A673 (cell line): ENCODE data around the gene COMMD8. TPM values are rescaled to one million over a fixed set of nuclear protein-coding genes. Genes with fewer than 3 reads are reported as not detected.

Experiments used
- BruUV-seq: library from RNA; stranded (reverse); fragments of 400-500 nt; replicated peaks from 2 replicates; lab custom pipeline; 2021; lab: Mats Ljungman, UMichigan
- CTCF ChIA-PET: fragments of 300-600 bp; sonication (Branson Sonifier 250); formaldehyde crosslinking; loops from one replicate; lab custom pipeline; 2022; ENCODE audit warnings: antibody characterized with exemption; lab: Charles Lee
- POLR2A ChIA-PET: fragments of 300-600 bp; sonication (Branson Sonifier 250); formaldehyde crosslinking; loops from one replicate; lab custom pipeline; 2022; ENCODE audit warnings: antibody characterized with exemption; ENCODE audit not compliant: low non-redundant PET; lab: Charles Lee
- DNase-seq: peaks from one replicate; pipeline ENCODE4 v3.0.0-alpha.2; 2015; ENCODE audit warnings: low spot score
- H3K27ac ChIP-seq: fragments of 200-600 bp; sonication (generic); 2 replicates; pipeline ENCODE4 v1.5.1; 2016; ENCODE audit warnings: mixed run types, low read depth, mild to moderate bottlenecking, mixed read lengths, antibody characterized with exemption, low read length; ENCODE audit not compliant: poor library complexity, severe bottlenecking
- H3K27me3 ChIP-seq: fragments of 200-600 bp; sonication (generic); replicated peaks from 2 replicates; pipeline ENCODE4 v1.6.1; 2017; ENCODE audit warnings: mixed run types, low read depth, mild to moderate bottlenecking, mixed read lengths, antibody characterized with exemption, low read length; ENCODE audit not compliant: insufficient read depth, poor library complexity
- H3K36me3 ChIP-seq: fragments of 200-600 bp; sonication (generic); 2 replicates; pipeline ENCODE4 v1.6.1; 2016; ENCODE audit warnings: mixed run types, mild to moderate bottlenecking, mixed read lengths, antibody characterized with exemption, low read length; ENCODE audit not compliant: insufficient read depth, poor library complexity, severe bottlenecking
- H3K4me1 ChIP-seq: fragments of 200-600 bp; sonication (generic); 2 replicates; pipeline ENCODE4 v1.6.1; 2017; ENCODE audit warnings: mixed run types, mild to moderate bottlenecking, mixed read lengths, antibody characterized with exemption, low read length; ENCODE audit not compliant: insufficient read depth, poor library complexity, severe bottlenecking
- H3K4me3 ChIP-seq: fragments of 200-600 bp; sonication (generic); 2 replicates; pipeline ENCODE4 v1.5.1; 2016; ENCODE audit warnings: low read depth, mixed run types, mild to moderate bottlenecking, mixed read lengths, low read length; ENCODE audit not compliant: poor library complexity, severe bottlenecking
- H3K9me3 ChIP-seq: fragments of 200-600 bp; sonication (generic); 2 replicates; pipeline ENCODE4 v1.6.1; 2016; ENCODE audit warnings: mixed run types, low read depth, mild to moderate bottlenecking, mixed read lengths, antibody characterized with exemption, low read length; ENCODE audit not compliant: poor library complexity, severe bottlenecking
- CTCF ChIP-seq: fragments of 300-800, 200-600 bp; sonication (generic); conservative IDR thresholded peaks from 2 replicates; pipeline ENCODE4 v1.5.1; 2017; ENCODE audit warnings: low read depth, mild to moderate bottlenecking, antibody characterized with exemption, low read length, moderate library complexity, mixed read lengths
- EZH2 ChIP-seq: fragments of 200-600 bp; sonication (generic); IDR thresholded peaks from 2 replicates; pipeline ENCODE4 v1.6.1; 2017; ENCODE audit warnings: borderline replicate concordance, low read depth, mild to moderate bottlenecking, mixed read lengths, antibody characterized with exemption, low read length; ENCODE audit not compliant: poor library complexity, severe bottlenecking
- intact Hi-C: fragments of 100-400 bp; cut with micrococcal nuclease; formaldehyde crosslinking; loops from one replicate; pipeline ENCODE4 v1.10.0; 2022; ENCODE audit not compliant: unreplicated experiment
- total RNA-seq: library from RNA; stranded (reverse); gene quantifications from 2 replicates; pipeline ENCODE4 v1.2.3, GENCODE V29; 2021

Gene COMMD8
- total RNA-seq, 1 experiment from 2014 or later, result 26.4 TPM

- ChIA-PET POLR2A (no interaction called here), CTCF (no interaction called here)
- H3K4me1 ChIP-seq, result no peaks in the 10 kb centered on the region
- H3K27ac ChIP-seq, result no peak overlapping the region
- BruUV-seq, result no TSS peak
- no peaks in the 10 kb centered on the region for H3K9me3 ChIP-seq
- DNase-seq, result no peak
- no peaks in the 10 kb centered on the region for H3K27me3 ChIP-seq
- no peaks in the 10 kb centered on the region for H3K36me3 ChIP-seq
- no peak overlapping the region for H3K4me3 ChIP-seq
- intact Hi-C loops, result no loop called here
- TF ChIP-seq CTCF (no peak), EZH2 (no peak)
Measured at GRCh38 chr4:47505147-47505546, 41.6 kb upstream of the COMMD8 start.

GRCh38 chr4:47500776-47501175 is 37.3 kb upstream of the COMMD8 start:
- no peaks in the 10 kb centered on the region for H3K4me1 ChIP-seq
- H3K27ac ChIP-seq, result no peak overlapping the region
- no peak overlapping the region for H3K4me3 ChIP-seq
- no peak for DNase-seq
- POLR2A ChIA-PET, result no interaction called here
- CTCF ChIA-PET, result no interaction called here
- no peaks in the 10 kb centered on the region for H3K27me3 ChIP-seq
- TF ChIP-seq EZH2, result no peak
- TF ChIP-seq CTCF, result no peak
- intact Hi-C loops, result no loop called here
- BruUV-seq, result no TSS peak
- H3K9me3 ChIP-seq, result no peaks in the 10 kb centered on the region
- no peaks in the 10 kb centered on the region for H3K36me3 ChIP-seq

GRCh38 chr4:47499700-47500099 is 36.2 kb upstream of the COMMD8 start:
- Histone ChIP-seq H3K9me3 (no peaks in the 10 kb centered on the region), H3K27me3 (no peaks in the 10 kb centered on the region), H3K4me1 (no peaks in the 10 kb centered on the region), H3K4me3 (no peak overlapping the region), H3K27ac (no peak overlapping the region), H3K36me3 (no peaks in the 10 kb centered on the region)
- POLR2A ChIA-PET, result no interaction called here
- no peak for DNase-seq
- CTCF ChIA-PET, result no interaction called here
- intact Hi-C loops, result no loop called here
- TF ChIP-seq EZH2 (no peak), CTCF (no peak)
- no TSS peak for BruUV-seq
